MG63 (cell line): Measurements from ENCODE around the gene SLC35C1. TPM values are rescaled to one million over a fixed set of nuclear protein-coding genes. Genes with fewer than 3 reads are reported as not detected.
"Not testable (repeated sequence)": the region's sequence is repeated elsewhere in the genome, so short reads cannot be mapped to it uniquely, and the experiment has no call there.

Experiments
- DNase-seq: peaks from one replicate; pipeline ENCODE4 v3.0.0-alpha.2; 2020
- H3K27me3 ChIP-seq: fragments of 250-450 bp; sonication (Bioruptor Pico); 2 replicates; pipeline ENCODE4 v1.5.1; 2020; ENCODE audit warnings: mild to moderate bottlenecking, moderate library complexity
- H3K36me3 ChIP-seq: fragments of 250-450 bp; sonication (Bioruptor Pico); 2 replicates; pipeline ENCODE4 v1.5.1; 2020; ENCODE audit warnings: mild to moderate bottlenecking, moderate library complexity
- H3K4me3 ChIP-seq: fragments of 250-450 bp; sonication (Bioruptor Pico); 2 replicates; pipeline ENCODE4 v1.5.1; 2020; ENCODE audit warnings: mild to moderate bottlenecking, moderate library complexity
- H3K9me3 ChIP-seq: fragments of 250-450 bp; sonication (Bioruptor Pico); 2 replicates; pipeline ENCODE4 v1.5.1; 2020; ENCODE audit warnings: mild to moderate bottlenecking, moderate library complexity
- total RNA-seq: library from RNA; depleted of rRNA; stranded (reverse); fragments of >200 nt; shearing (Covaris generic); gene quantifications from 2 replicates; pipeline ENCODE4 v1.2.3, GENCODE V29; 2014; ENCODE audit warnings: low replicate concordance

The SLC35C1 gene
- total RNA-seq, 1 experiment from 2014 or later, result 11.5 TPM

DNA sequence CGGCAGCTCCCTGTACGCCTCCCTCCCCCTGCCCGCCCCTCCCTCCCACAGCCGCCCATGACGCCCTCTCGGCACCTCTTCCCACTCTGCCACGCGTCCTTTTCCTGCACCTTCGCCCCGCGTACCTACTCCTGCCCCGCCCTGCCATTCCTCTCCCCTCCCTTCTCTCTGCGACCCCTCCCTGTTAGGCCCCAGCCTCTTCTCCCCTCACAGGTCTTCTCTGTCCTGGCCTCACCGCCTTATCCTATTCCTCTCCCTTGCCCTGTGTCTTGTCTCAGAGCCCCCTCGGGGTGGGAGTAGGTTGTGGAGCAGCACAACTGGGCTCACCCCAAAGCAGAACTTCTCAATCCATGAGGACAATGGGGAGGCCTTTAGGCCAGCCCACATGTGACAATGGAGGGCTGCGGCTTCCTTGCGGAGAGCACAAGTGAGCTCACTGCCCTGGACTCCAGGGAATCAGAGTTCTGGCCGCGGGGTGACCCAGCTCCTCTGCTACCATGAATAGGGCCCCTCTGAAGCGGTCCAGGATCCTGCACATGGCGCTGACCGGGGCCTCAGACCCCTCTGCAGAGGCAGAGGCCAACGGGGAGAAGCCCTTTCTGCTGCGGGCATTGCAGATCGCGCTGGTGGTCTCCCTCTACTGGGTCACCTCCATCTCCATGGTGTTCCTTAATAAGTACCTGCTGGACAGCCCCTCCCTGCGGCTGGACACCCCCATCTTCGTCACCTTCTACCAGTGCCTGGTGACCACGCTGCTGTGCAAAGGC lies 539 bp downstream of the SLC35C1 start:
- Histone ChIP-seq H3K4me3 (peak overlapping the region; percentile 67), H3K9me3 (no peaks in the 10 kb centered on the region), H3K27me3 (no peaks in the 10 kb centered on the region), H3K36me3 (peaks cover 30% of the 10 kb centered on the region)
- DNase-seq, result peak; percentile 48

DNA sequence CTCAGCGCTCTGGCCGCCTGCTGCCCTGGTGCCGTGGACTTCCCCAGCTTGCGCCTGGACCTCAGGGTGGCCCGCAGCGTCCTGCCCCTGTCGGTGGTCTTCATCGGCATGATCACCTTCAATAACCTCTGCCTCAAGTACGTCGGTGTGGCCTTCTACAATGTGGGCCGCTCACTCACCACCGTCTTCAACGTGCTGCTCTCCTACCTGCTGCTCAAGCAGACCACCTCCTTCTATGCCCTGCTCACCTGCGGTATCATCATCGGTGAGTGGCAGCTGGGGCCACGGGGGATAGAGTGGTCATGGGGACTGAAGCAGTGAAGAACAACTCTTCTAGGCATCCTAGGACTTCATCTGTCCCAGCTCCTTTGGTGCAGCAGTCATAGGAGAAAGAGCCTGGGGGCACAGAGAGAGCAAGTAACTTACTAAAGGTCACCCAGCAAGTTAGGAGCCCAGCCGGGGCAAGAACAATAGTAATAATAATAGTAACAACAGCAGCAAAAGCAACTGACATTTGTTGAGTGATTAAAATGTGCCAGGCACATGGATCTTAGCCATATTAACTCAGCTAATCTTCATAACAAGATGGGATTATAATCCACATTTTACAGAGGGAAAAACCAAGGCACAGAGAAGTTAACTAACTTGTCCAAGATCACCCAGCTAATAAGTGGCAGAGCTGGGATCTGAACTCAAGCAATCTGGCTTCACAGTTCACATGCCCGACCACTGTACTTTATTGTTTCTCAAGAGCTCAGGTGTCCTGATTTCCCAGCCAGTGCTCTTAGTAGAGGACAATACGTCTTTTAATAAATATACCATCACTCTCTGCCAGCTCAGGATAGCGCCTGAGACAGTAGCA lies 1.4 kb downstream of the SLC35C1 start:
- H3K9me3 ChIP-seq, result no peaks in the 10 kb centered on the region
- peaks cover 32% of the 10 kb centered on the region for H3K36me3 ChIP-seq
- peak overlapping the region; percentile 67 for H3K4me3 ChIP-seq
- no peak for DNase-seq
- no peaks in the 10 kb centered on the region for H3K27me3 ChIP-seq

DNA sequence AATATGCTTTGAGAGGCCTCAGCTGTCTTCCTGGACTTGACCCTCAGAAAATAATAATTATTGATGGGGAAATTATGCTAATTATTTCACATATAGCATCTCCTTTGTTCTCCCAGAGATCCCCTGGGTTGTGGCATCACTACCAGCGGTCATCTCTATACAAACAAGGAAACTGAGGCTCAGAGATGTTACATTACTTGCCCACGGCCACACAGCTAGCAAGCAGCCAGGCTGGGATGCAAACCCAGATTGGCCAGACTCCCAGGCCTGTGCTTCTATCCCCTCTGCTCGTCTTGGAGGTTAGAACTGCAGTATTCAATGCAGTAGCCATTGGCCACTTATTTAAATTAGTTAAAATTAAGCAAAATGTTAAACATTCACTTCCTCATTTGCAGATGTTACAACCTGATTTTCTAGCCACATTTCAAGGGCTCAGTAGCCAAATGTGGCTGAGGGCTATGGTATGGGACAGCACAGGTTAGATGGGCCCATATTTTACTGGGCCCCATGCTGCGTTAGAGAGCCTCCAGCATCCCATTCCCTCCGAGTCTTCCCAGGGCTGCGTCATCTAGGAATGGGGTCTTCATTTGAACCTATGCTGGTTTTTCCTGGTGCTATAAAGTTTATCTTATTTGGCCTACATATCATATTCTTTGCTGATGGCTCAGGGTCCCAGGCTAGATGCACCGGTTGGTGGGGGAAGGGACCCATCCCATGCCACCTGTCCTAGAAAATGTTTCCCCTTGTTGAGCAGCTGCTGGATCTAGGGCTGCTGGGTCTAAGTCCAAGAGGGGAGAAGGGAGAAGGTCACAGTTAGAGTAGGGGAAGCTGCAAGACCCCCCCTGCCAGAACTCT lies 2.2 kb downstream of the SLC35C1 start:
- no peaks in the 10 kb centered on the region for H3K9me3 ChIP-seq
- no peaks in the 10 kb centered on the region for H3K27me3 ChIP-seq
- H3K36me3 ChIP-seq, result peaks cover 33% of the 10 kb centered on the region
- H3K4me3 ChIP-seq, result peak overlapping the region; percentile 67
- no peak for DNase-seq

DNA sequence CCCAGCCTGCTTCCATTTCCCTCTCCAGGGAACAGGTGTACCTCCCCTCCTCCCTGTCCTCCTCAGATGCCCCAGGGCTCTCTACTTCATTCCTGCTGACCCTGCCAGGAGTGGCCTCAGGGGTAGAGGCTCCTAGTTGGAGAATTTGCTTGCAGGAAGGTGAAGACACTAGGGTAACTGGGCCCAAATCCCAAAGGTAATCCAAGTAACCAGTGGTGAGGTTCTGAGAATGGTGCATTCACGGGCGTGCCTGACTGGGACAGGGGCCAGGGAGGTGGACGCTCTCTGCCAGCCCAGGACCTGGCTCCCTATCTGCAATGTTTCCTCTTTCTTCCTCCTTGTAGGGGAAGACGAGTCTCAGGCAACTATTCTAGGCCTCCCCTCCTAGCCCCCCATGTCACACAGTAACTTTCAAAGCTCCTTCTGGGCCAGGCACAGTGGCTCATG lies 2.9 kb downstream of the SLC35C1 start:
- Histone ChIP-seq H3K4me3 (no peak overlapping the region), H3K27me3 (no peaks in the 10 kb centered on the region), H3K9me3 (no peaks in the 10 kb centered on the region), H3K36me3 (peaks cover 33% of the 10 kb centered on the region)
- no peak for DNase-seq

DNA sequence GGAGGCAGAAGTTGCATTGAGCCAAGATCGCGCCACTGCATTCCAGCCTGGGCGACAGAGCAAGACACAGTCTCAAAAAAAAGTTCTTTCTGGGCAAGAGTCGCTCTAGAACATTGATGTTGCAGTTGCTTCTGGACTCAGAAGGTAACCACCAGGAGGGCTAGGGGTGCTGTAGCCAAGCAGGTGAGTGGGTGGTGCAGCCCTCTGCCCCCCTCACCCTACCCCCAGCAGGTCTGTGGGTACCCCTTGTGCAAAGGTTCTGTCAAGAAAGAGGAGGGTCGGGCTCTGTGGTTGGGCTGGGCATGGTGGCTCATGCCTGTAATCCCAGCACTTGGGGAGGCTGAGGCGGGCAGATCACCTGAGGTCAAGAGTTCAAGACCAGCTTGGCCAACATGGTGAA lies 3.5 kb downstream of the SLC35C1 start:
- peaks cover 33% of the 10 kb centered on the region for H3K36me3 ChIP-seq
- H3K27me3 ChIP-seq, H3K9me3 ChIP-seq, DNase-seq, H3K4me3 ChIP-seq: not testable (repeated sequence)

DNA sequence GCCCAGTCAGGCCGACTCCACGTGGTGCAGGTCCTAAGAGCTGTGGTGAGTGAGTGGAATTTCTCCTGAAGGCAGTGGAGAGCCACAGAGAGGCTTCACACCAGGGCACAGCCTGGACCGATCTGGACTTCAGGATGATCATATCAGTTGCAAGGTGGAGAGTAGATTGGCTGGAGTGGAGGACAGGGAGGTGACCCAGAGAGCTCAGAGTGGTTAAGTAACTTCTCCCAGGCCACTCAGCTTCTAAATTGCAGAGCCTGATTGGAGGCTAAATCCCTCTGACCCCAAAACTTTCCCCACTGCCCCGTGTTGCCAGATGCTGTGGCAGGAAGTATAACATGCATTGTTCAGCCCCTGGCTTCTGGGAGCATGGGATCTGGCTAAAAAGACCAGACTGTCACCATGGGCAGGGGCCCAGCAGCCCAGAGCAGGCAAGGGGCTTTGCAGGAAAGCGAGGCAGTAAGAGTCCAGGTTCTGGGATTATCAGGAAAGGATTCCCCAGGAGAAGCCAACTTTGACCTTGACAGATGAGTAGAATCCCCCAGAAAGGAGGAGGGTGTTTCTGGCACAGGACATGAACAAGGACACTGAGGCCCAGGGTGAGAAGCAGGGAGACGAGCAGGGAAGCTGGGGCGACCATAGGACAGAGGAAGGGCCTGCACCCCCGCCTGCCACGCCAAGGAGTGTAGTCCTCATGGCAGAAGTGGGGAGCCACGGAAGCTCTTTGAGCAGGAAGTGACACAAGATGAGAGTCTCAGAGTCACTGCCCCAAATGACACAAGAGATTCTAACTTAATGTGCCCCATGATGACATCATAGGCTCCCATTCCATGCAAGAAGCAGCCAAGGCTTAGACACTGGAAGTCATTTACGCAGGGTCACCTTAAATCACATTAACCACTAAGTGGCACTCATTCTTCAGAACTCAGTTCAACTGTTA lies 4.8 kb downstream of the SLC35C1 start:
- H3K36me3 ChIP-seq, result peaks cover 33% of the 10 kb centered on the region
- no peak overlapping the region for H3K4me3 ChIP-seq
- H3K9me3 ChIP-seq, result no peaks in the 10 kb centered on the region
- H3K27me3 ChIP-seq, result no peaks in the 10 kb centered on the region
- DNase-seq, result no peak

DNA sequence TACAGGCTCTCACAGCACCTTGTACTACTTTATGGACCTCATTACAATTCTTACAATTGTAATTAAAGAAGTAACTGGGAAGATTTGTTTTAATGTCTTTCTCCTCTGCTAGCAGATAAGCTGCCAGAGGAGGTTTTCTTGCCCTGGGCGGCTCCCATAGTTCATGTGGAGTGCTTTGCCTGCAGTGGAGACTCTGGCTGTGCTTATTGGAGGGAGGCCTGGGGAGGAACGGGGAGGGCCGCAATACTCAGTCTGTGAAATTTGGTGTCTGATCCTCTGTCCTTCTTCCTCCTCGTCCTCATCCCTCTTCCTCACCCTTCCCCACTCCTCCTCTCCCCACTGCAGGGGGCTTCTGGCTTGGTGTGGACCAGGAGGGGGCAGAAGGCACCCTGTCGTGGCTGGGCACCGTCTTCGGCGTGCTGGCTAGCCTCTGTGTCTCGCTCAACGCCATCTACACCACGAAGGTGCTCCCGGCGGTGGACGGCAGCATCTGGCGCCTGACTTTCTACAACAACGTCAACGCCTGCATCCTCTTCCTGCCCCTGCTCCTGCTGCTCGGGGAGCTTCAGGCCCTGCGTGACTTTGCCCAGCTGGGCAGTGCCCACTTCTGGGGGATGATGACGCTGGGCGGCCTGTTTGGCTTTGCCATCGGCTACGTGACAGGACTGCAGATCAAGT lies 5.6 kb downstream of the SLC35C1 start:
- H3K4me3 ChIP-seq, result no peak overlapping the region
- DNase-seq, result no peak
- H3K36me3 ChIP-seq, result peaks cover 33% of the 10 kb centered on the region
- H3K9me3 ChIP-seq, result no peaks in the 10 kb centered on the region
- H3K27me3 ChIP-seq, result no peaks in the 10 kb centered on the region

DNA sequence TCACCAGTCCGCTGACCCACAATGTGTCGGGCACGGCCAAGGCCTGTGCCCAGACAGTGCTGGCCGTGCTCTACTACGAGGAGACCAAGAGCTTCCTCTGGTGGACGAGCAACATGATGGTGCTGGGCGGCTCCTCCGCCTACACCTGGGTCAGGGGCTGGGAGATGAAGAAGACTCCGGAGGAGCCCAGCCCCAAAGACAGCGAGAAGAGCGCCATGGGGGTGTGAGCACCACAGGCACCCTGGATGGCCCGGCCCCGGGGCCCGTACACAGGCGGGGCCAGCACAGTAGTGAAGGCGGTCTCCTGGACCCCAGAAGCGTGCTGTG lies 6.1 kb downstream of the SLC35C1 start:
- Histone ChIP-seq H3K4me3 (no peak overlapping the region), H3K27me3 (no peaks in the 10 kb centered on the region), H3K9me3 (no peaks in the 10 kb centered on the region), H3K36me3 (peaks cover 30% of the 10 kb centered on the region)
- no peak for DNase-seq

DNA sequence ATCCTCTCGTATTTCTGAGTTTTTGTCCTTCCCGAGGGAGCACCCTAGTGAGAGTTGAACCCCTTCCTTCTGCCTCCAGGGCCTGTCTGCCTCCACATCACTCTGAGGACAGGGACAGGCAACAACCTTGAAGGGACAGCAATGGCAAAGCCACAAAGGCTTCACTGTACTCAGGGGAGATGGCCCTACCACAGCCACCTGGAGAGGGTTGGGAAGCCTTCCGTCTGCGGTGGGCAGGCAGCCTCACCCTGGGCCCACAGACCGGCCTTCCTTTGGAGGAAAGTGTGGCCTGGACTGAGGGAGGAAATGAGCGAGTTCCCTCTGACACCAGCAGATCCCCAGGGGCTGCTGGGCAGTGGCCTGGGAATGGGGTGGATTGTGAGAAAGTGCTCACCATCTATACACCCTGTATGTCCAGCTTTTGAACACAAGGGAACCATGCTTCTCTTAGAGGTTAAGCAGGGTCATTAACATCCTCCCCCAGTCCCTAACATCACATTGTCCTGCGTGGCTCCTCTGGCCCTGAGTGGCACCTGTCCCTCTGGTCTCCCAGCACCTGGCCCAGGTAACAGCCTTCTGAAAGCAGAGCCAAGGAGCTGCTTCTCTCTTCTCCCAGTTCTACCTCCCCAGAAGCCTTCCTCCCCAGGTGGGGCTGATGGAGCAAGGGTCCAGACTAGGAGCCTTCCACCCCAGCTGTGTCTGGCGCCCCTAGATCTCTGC lies 6.8 kb downstream of the SLC35C1 start:
- H3K4me3 ChIP-seq, result no peak overlapping the region
- H3K9me3 ChIP-seq, result no peaks in the 10 kb centered on the region
- peaks cover 23% of the 10 kb centered on the region for H3K36me3 ChIP-seq
- no peak for DNase-seq
- no peaks in the 10 kb centered on the region for H3K27me3 ChIP-seq

DNA sequence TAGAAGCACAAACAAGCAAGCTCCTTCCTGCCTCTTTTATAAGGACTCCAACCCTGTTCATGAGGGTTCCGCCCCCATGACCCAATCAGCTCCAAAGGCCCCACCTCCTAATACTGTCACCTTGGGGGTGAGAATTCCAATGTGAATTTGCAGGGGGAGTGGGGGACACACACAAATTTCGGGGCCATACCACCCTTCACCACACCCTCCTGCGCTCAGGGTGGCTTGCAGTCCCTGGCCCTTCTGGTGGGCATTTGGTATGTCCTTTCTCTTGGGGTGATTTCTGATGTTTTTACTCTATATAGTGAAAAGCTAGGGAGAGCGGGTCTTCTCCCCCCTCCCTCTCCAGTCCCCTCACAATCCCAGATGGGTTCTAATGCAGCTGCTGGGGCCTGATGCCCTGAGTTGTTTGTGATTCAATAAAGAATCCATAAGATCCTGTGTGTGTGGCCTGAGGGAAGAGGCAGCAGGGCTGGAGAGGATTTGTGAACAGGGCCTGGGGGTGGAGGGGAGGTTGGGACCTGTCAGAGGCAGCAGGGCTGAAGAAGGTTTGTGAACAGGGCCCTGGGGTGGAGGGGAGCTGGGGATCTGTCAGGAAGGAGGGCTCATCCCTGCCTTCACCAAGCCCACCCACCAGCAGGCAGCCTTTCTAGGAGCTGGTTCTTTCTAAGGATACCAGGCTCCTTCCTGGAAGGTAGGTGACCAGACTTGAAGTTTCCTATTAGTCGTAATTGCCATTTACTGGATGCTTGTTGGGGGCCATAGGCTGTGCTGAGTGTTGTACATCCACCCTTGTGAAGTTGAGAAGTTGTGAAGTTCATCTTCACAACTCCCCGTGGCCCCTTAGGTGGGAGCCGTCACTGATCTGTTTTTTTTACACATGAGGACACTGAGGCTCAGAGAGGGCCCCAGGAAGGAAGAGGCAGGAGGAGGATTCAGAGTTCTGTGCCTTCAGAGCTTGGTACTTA lies 7.9 kb downstream of the SLC35C1 start:
- no peaks in the 10 kb centered on the region for H3K27me3 ChIP-seq
- peaks cover 16% of the 10 kb centered on the region for H3K36me3 ChIP-seq
- H3K9me3 ChIP-seq, result no peaks in the 10 kb centered on the region
- DNase-seq, result no peak
- H3K4me3 ChIP-seq, result no peak overlapping the region

DNA sequence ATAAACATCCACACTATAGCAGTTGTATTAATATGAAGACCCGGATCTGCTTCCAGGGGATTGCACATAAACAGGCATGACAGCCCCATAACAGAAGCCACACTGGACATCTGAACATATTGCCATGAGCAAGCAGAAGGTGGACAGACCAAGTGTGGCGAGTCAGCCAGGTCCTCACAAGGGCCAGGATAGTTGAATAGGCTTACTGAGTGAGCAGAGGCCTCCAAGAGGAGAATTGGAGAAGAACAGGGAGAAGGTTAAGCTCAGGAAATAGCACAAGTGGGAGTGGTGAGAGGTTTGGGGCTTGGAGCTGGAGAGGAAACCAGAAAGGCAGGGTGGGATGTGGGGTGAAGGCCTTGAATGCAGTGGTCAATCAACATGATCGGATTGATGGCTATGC lies 10.8 kb downstream of the SLC35C1 start:
- no peaks in the 10 kb centered on the region for H3K27me3 ChIP-seq
- H3K4me3 ChIP-seq, result no peak overlapping the region
- peaks cover 3% of the 10 kb centered on the region; the same call in 1 of the 2 replicates for H3K36me3 ChIP-seq
- no peaks in the 10 kb centered on the region for H3K9me3 ChIP-seq
- DNase-seq, result peak; percentile 26

DNA sequence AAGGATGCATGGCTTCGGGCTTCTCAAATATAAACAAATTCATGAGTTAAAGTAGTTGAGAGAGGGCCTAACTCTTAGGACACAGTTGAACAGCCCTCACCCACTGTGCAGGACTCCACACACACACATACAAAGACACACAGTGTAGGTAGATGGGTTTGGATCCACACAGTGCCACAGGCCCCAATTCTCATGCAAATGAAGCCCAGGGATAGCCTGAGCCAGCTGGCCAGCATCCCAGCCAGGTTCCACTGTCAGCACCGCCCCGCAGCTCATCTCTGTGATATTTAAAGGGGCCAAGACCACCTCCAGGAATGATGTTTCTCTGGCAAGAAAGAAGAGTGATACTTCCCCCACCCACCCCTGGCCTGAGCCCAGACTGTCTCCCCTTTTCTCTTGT lies 11.7 kb downstream of the SLC35C1 start:
- no peaks in the 10 kb centered on the region for H3K27me3 ChIP-seq
- no peak overlapping the region for H3K4me3 ChIP-seq
- H3K9me3 ChIP-seq, result no peaks in the 10 kb centered on the region
- DNase-seq, result no peak
- no peaks in the 10 kb centered on the region for H3K36me3 ChIP-seq

DNA sequence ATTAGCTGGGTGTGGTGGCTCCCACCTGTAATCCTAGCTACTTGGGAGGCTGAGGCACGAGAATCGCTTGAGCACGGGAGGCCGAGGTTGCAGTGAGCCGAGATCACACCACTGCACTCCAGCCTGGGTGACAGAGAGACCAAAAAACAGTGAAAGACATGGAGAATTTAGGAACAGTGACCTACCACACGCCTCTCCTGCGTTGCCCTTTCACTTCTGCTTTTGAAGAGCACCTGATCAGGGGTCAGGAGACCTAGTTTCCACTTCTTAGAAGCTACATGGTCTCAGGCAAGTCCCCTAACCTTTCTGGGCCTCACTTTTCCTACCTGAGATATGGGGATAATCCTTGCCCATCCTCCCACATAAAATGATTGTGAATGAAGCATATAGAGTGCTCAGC lies 12.2 kb downstream of the SLC35C1 start:
- DNase-seq, result no peak
- H3K27me3 ChIP-seq, result no peaks in the 10 kb centered on the region
- H3K4me3 ChIP-seq, result no peak overlapping the region
- H3K9me3 ChIP-seq, result no peaks in the 10 kb centered on the region
- no peaks in the 10 kb centered on the region for H3K36me3 ChIP-seq

DNA sequence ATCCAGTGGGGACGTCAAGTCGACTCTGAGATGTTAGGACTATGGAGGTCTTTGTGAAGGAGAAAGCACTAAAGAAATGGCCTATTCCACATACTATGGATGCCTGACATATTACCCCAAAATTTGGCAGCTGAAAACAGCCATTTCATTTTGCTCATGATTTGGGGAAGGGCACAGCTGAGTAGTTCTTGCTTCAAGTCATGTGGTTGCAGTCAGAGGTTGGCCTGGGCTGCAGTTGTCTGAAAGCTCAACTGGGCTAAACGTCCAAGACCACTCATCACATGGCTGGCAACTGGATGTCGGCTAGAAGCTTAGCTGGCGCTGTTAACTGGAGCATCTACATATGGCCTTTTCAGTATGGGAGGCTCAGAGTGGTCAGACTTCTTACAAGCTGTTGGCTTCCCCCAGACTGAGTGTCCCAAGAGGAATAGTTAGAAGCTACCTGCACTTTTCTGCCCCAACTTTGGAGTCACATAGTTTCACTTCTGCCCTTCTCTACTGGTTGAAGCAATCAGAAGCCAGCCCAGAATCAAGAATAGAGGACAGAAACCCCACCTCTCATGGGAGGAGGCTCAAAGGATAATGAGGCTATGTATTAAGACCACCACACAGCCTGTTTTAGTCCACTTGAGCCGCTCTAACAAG lies 14.1 kb downstream of the SLC35C1 start:
- H3K36me3 ChIP-seq, result no peaks in the 10 kb centered on the region
- no peaks in the 10 kb centered on the region for H3K27me3 ChIP-seq
- H3K9me3 ChIP-seq, result no peaks in the 10 kb centered on the region
- H3K4me3 ChIP-seq, result no peak overlapping the region
- no peak for DNase-seq
